Measurements from ENCODE around the gene RANBP10. TPM values are rescaled to one million over a fixed set of nuclear protein-coding genes. Genes with fewer than 3 reads are reported as not detected.

The RANBP10 gene
- total RNA-seq, 1 experiment from 2014 or later: 13.4 TPM

DNA sequence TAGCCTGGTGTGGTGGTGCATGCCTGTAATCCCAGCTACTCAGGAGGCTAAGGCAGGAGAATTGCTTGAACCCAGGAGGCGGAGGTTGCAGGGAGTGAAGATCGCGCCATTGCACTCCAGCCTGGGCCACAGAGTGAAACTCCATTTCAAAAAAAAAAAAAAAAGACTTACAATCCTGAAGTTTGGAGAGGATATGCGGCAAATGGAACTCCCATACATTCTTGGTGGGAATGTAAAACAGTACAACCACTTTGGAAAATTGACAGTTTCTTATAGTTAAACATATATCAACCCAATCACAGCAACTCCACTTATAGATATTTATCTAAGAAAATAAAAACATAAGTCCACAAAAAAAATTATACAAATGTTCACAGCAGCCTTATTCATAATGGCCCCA is 99.2 kb downstream of the RANBP10 start:
- TF ChIP-seq SIN3A (IDR thresholded peaks at IDR 0.05; ENCODE audit: borderline replicate concordance, insufficient read depth, low read depth, low read length) (no peak), POLR2AphosphoS5 (IDR thresholded peaks at IDR 0.05; ENCODE audit: low read depth, low read length) (no peak), TCF7L2 (IDR thresholded peaks at IDR 0.05; ENCODE audit: low read depth, low read length) (no peak)
- TF ChIP-seq, protein P1, sequence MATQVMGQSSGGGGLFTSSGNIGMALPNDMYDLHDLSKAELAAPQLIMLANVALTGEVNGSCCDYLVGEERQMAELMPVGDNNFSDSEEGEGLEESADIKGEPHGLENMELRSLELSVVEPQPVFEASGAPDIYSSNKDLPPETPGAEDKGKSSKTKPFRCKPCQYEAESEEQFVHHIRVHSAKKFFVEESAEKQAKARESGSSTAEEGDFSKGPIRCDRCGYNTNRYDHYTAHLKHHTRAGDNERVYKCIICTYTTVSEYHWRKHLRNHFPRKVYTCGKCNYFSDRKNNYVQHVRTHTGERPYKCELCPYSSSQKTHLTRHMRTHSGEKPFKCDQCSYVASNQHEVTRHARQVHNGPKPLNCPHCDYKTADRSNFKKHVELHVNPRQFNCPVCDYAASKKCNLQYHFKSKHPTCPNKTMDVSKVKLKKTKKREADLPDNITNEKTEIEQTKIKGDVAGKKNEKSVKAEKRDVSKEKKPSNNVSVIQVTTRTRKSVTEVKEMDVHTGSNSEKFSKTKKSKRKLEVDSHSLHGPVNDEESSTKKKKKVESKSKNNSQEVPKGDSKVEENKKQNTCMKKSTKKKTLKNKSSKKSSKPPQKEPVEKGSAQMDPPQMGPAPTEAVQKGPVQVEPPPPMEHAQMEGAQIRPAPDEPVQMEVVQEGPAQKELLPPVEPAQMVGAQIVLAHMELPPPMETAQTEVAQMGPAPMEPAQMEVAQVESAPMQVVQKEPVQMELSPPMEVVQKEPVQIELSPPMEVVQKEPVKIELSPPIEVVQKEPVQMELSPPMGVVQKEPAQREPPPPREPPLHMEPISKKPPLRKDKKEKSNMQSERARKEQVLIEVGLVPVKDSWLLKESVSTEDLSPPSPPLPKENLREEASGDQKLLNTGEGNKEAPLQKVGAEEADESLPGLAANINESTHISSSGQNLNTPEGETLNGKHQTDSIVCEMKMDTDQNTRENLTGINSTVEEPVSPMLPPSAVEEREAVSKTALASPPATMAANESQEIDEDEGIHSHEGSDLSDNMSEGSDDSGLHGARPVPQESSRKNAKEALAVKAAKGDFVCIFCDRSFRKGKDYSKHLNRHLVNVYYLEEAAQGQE (IDR thresholded peaks at IDR 0.05; ENCODE audit: insufficient read depth in 1 of 2, low read depth in 2 of 2, low read length in 1 of 2): no peak
- TF ChIP-seq, protein P2, sequence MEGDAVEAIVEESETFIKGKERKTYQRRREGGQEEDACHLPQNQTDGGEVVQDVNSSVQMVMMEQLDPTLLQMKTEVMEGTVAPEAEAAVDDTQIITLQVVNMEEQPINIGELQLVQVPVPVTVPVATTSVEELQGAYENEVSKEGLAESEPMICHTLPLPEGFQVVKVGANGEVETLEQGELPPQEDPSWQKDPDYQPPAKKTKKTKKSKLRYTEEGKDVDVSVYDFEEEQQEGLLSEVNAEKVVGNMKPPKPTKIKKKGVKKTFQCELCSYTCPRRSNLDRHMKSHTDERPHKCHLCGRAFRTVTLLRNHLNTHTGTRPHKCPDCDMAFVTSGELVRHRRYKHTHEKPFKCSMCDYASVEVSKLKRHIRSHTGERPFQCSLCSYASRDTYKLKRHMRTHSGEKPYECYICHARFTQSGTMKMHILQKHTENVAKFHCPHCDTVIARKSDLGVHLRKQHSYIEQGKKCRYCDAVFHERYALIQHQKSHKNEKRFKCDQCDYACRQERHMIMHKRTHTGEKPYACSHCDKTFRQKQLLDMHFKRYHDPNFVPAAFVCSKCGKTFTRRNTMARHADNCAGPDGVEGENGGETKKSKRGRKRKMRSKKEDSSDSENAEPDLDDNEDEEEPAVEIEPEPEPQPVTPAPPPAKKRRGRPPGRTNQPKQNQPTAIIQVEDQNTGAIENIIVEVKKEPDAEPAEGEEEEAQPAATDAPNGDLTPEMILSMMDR (IDR thresholded peaks at IDR 0.05): no peak
- no TSS peak for BruUV-seq (replicated peaks)
- CTCF ChIA-PET: no interaction called here
- H3K4me3 ChIP-seq (ENCODE audit: low read depth in 2 of 2, low read length in 2 of 2): no peak overlapping the region
- no peaks in the 10 kb centered on the region for H3K9me3 ChIP-seq (ENCODE audit: control insufficient read depth, insufficient read depth, low read depth, low read length)
- H3K36me3 ChIP-seq (ENCODE audit: control insufficient read depth, insufficient read depth, low read length): no peaks in the 10 kb centered on the region
- no peak for DNase-seq (ENCODE audit: low read depth, low spot score)
- H3K4me1 ChIP-seq (ENCODE audit: control insufficient read depth, insufficient read depth, low read length): no peaks in the 10 kb centered on the region
- POLR2A ChIA-PET: no interaction called here
- no peaks in the 10 kb centered on the region for H3K27me3 ChIP-seq (ENCODE audit: control insufficient read depth, insufficient read depth, low read length)
- intact Hi-C loops (cut with micrococcal nuclease; ENCODE audit: unreplicated experiment): no loop called here
- in situ Hi-C loops (cut with HindIII; ENCODE audit: low pct_unique_long_range_greater_than_20kb, low sequenced_read_pairs): no loop called here
- ATAC-seq: no peak
- no peak overlapping the region for H3K27ac ChIP-seq (ENCODE audit: low read length)

DNA sequence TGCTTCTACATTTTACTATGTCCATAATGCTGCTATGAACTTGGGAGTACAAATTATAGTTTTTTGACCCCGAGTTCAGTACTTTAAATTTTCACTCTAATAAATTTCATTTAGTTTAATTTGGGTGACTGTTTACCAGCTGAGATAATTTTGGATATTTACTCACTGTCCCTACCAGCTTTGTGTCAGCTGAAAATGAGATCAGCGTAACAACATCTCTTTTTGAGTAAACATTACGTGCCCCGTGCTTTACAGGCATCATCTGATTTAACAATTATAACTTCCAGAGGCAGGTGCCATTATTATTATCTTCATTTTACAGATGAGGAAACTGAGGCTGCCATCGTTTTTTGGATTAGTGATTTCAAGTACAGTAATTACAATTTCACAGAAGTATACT is 102.2 kb downstream of the RANBP10 start:
- ChIA-PET POLR2A (no interaction called here), CTCF (no interaction called here)
- H3K9me3 ChIP-seq (ENCODE audit: control insufficient read depth, insufficient read depth, low read depth, low read length): no peaks in the 10 kb centered on the region
- H3K27ac ChIP-seq (ENCODE audit: low read length): no peak overlapping the region
- no peaks in the 10 kb centered on the region for H3K36me3 ChIP-seq (ENCODE audit: control insufficient read depth, insufficient read depth, low read length)
- ATAC-seq (no peak), DNase-seq (ENCODE audit: low read depth, low spot score) (no peak)
- in situ Hi-C loops (cut with HindIII; ENCODE audit: low pct_unique_long_range_greater_than_20kb, low sequenced_read_pairs) (no loop called here), intact Hi-C loops (cut with micrococcal nuclease; ENCODE audit: unreplicated experiment) (no loop called here)
- BruUV-seq (replicated peaks): no TSS peak
- TF ChIP-seq POLR2AphosphoS5 (IDR thresholded peaks at IDR 0.05; ENCODE audit: low read depth, low read length): no peak
- H3K4me1 ChIP-seq (ENCODE audit: control insufficient read depth, insufficient read depth, low read length): no peaks in the 10 kb centered on the region
- H3K27me3 ChIP-seq (ENCODE audit: control insufficient read depth, insufficient read depth, low read length): no peaks in the 10 kb centered on the region
- H3K4me3 ChIP-seq (ENCODE audit: low read depth in 2 of 2, low read length in 2 of 2): no peak overlapping the region

DNA sequence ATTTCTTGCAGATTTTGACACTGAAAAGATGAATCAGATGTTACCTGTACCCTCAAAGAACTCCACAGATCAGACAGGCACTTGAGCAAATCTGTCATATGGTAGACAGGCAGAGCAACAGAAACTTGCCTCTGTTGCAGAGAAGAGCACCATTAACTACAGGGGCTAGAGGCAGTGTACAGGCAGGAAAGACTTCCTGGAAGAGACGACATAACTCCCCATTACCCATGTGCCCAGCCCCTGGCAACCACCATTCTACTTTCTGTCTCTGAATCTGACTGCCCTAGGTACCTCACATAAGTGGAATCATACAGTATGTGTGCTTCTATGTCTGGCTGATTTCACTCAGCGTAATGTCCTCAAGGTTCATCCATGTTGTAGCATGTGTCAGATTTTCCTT is 102.7 kb downstream of the RANBP10 start:
- no peak for DNase-seq (ENCODE audit: low read depth, low spot score)
- ChIA-PET POLR2A (no interaction called here), CTCF (no interaction called here)
- no peaks in the 10 kb centered on the region for H3K27me3 ChIP-seq (ENCODE audit: control insufficient read depth, insufficient read depth, low read length)
- no peaks in the 10 kb centered on the region for H3K9me3 ChIP-seq (ENCODE audit: control insufficient read depth, insufficient read depth, low read depth, low read length)
- no TSS peak for BruUV-seq (replicated peaks)
- no peaks in the 10 kb centered on the region for H3K36me3 ChIP-seq (ENCODE audit: control insufficient read depth, insufficient read depth, low read length)
- H3K27ac ChIP-seq (ENCODE audit: low read length): no peak overlapping the region
- intact Hi-C loops (cut with micrococcal nuclease; ENCODE audit: unreplicated experiment): no loop called here
- H3K4me1 ChIP-seq (ENCODE audit: control insufficient read depth, insufficient read depth, low read length): no peaks in the 10 kb centered on the region
- ATAC-seq: no peak; the same call in 1 of the 2 replicates
- in situ Hi-C loops (cut with HindIII; ENCODE audit: low pct_unique_long_range_greater_than_20kb, low sequenced_read_pairs): no loop called here
- TF ChIP-seq SIN3A (IDR thresholded peaks at IDR 0.05; ENCODE audit: borderline replicate concordance, insufficient read depth, low read depth, low read length) (no peak), TCF7L2 (IDR thresholded peaks at IDR 0.05; ENCODE audit: low read depth, low read length) (no peak), POLR2AphosphoS5 (IDR thresholded peaks at IDR 0.05; ENCODE audit: low read depth, low read length) (no peak)
- TF ChIP-seq, protein P1 (IDR thresholded peaks at IDR 0.05; ENCODE audit: insufficient read depth in 1 of 2, low read depth in 2 of 2, low read length in 1 of 2): no peak
- TF ChIP-seq, protein P2 (IDR thresholded peaks at IDR 0.05): no peak
- H3K4me3 ChIP-seq (ENCODE audit: low read depth in 2 of 2, low read length in 2 of 2): no peak overlapping the region
